Measurements from ENCODE around the gene GTF2IRD1.

Gene GTF2IRD1

GRCh38 chr7:74619235-74619860 is 165.6 kb downstream of the GTF2IRD1 start:
- Histone ChIP-seq H2BK120ac (ENCODE audit: low read depth, low read length) (no peak overlapping the region), H3K9ac (ENCODE audit: low read depth, low read length, poor library complexity) (peak overlapping the region; percentile 63), H3K27me3 (ENCODE audit: control insufficient read depth in 3 of 3, insufficient read depth in 3 of 3, low read depth in 1 of 3, low read length in 3 of 3) (no peaks in the 10 kb centered on the region), H3K4me2 (ENCODE audit: insufficient read depth, low read length, poor library complexity, severe bottlenecking) (no peak overlapping the region), H2BK12ac (ENCODE audit: low read length) (peak overlapping the region; percentile 63), H2BK5ac (ENCODE audit: low read length) (no peak overlapping the region), H3K9me3 (replicated peaks in 1 of 2; ENCODE audit: control insufficient read depth in 2 of 2, insufficient read depth in 1 of 2, low read depth in 1 of 2, low read length in 2 of 2) (no peaks in the 10 kb centered on the region), H2BK15ac (ENCODE audit: low read length) (peak overlapping the region; percentile 55), H3K4me3 (ENCODE audit: low read length in 2 of 2) (no peak overlapping the region), H3K4ac (ENCODE audit: low read length) (no peak overlapping the region), H3K18ac (ENCODE audit: low read length) (peak overlapping the region; percentile 38), H2AFZ (ENCODE audit: low read length) (peak overlapping the region; percentile 87), H2AK5ac (ENCODE audit: low read depth, low read length) (peak overlapping the region; percentile 1), H3K79me1 (ENCODE audit: low read depth, low read length) (no peaks in the 10 kb centered on the region), H3K4me1 (ENCODE audit: control insufficient read depth in 2 of 2, insufficient read depth in 1 of 2, low read depth in 1 of 2, low read length in 2 of 2) (peaks cover 11% of the 10 kb centered on the region in 2 donors), H3K23ac (ENCODE audit: low read depth, low read length, poor library complexity) (no peak overlapping the region), H4K8ac (ENCODE audit: low read depth, low read length) (no peak overlapping the region), H3K36me3 (replicated peaks in 1 of 2; ENCODE audit: control insufficient read depth in 2 of 2, insufficient read depth in 2 of 2, low read length in 2 of 2) (no peaks in the 10 kb centered on the region), H3K27ac (replicated peaks; ENCODE audit: low read length) (peak overlapping the region; percentile 12), H4K91ac (ENCODE audit: low read depth, low read length, poor library complexity) (no peak overlapping the region), H3K14ac (ENCODE audit: low read length) (peak overlapping the region; percentile 28)
- no peak for DNase-seq (ENCODE audit: low spot score)
- WGBS, 2 donors (ENCODE audit: extremely low coverage in 2 of 2, insufficient read length in 2 of 2, insufficient replicate concordance in 1 of 2): no CpG with 5 or more reads among the region's 14 CpGs

- Histone ChIP-seq H3K23ac (ENCODE audit: low read depth, low read length, poor library complexity) (no peak overlapping the region), H3K36me3 (replicated peaks in 1 of 2; ENCODE audit: control insufficient read depth in 2 of 2, insufficient read depth in 2 of 2, low read length in 2 of 2) (no peaks in the 10 kb centered on the region), H2AK5ac (ENCODE audit: low read depth, low read length) (no peak overlapping the region), H3K14ac (ENCODE audit: low read length) (no peak overlapping the region), H3K27ac (replicated peaks; ENCODE audit: low read length) (no peak overlapping the region), H4K8ac (ENCODE audit: low read depth, low read length) (no peak overlapping the region), H3K4ac (ENCODE audit: low read length) (no peak overlapping the region), H2BK12ac (ENCODE audit: low read length) (no peak overlapping the region), H2AFZ (ENCODE audit: low read length) (no peak overlapping the region), H4K91ac (ENCODE audit: low read depth, low read length, poor library complexity) (no peak overlapping the region), H3K18ac (ENCODE audit: low read length) (no peak overlapping the region), H3K9me3 (replicated peaks in 1 of 2; ENCODE audit: control insufficient read depth in 2 of 2, insufficient read depth in 1 of 2, low read depth in 1 of 2, low read length in 2 of 2) (no peaks in the 10 kb centered on the region), H2BK15ac (ENCODE audit: low read length) (no peak overlapping the region), H3K9ac (ENCODE audit: low read depth, low read length, poor library complexity) (no peak overlapping the region), H3K4me2 (ENCODE audit: insufficient read depth, low read length, poor library complexity, severe bottlenecking) (no peak overlapping the region), H3K79me1 (ENCODE audit: low read depth, low read length) (no peaks in the 10 kb centered on the region), H3K27me3 (ENCODE audit: control insufficient read depth in 3 of 3, insufficient read depth in 3 of 3, low read depth in 1 of 3, low read length in 3 of 3) (no peaks in the 10 kb centered on the region), H3K4me1 (ENCODE audit: control insufficient read depth in 2 of 2, insufficient read depth in 1 of 2, low read depth in 1 of 2, low read length in 2 of 2) (peaks cover 9 to 10% of the 10 kb centered on the region in 2 donors), H2BK120ac (ENCODE audit: low read depth, low read length) (no peak overlapping the region), H3K4me3 (ENCODE audit: low read length in 2 of 2) (no peak overlapping the region), H2BK5ac (ENCODE audit: low read length) (no peak overlapping the region)
- WGBS, 2 donors (ENCODE audit: extremely low coverage in 2 of 2, insufficient read length in 2 of 2, insufficient replicate concordance in 1 of 2): no CpG with 5 or more reads among the region's 5 CpGs
- no peak for DNase-seq (ENCODE audit: low spot score)
These were observed 168.6 kb downstream of the GTF2IRD1 start for GRCh38 chr7:74622228-74622749.

- Histone ChIP-seq H3K4me1 (ENCODE audit: control insufficient read depth in 2 of 2, insufficient read depth in 1 of 2, low read depth in 1 of 2, low read length in 2 of 2) (peaks cover 6 to 13% of the 10 kb centered on the region in 2 donors), H4K91ac (ENCODE audit: low read depth, low read length, poor library complexity) (no peak overlapping the region), H3K27ac (replicated peaks; ENCODE audit: low read length) (no peak overlapping the region), H2BK12ac (ENCODE audit: low read length) (no peak overlapping the region), H3K9ac (ENCODE audit: low read depth, low read length, poor library complexity) (no peak overlapping the region), H2BK5ac (ENCODE audit: low read length) (no peak overlapping the region), H3K79me1 (ENCODE audit: low read depth, low read length) (no peaks in the 10 kb centered on the region), H3K36me3 (replicated peaks in 1 of 2; ENCODE audit: control insufficient read depth in 2 of 2, insufficient read depth in 2 of 2, low read length in 2 of 2) (no peaks in the 10 kb centered on the region), H3K9me3 (replicated peaks in 1 of 2; ENCODE audit: control insufficient read depth in 2 of 2, insufficient read depth in 1 of 2, low read depth in 1 of 2, low read length in 2 of 2) (no peaks in the 10 kb centered on the region), H2AFZ (ENCODE audit: low read length) (no peak overlapping the region), H3K27me3 (ENCODE audit: control insufficient read depth in 3 of 3, insufficient read depth in 3 of 3, low read depth in 1 of 3, low read length in 3 of 3) (no peaks in the 10 kb centered on the region), H3K14ac (ENCODE audit: low read length) (no peak overlapping the region), H2AK5ac (ENCODE audit: low read depth, low read length) (no peak overlapping the region), H3K18ac (ENCODE audit: low read length) (no peak overlapping the region), H3K23ac (ENCODE audit: low read depth, low read length, poor library complexity) (no peak overlapping the region), H3K4me3 (ENCODE audit: low read length in 2 of 2) (no peak overlapping the region), H3K4me2 (ENCODE audit: insufficient read depth, low read length, poor library complexity, severe bottlenecking) (no peak overlapping the region), H2BK120ac (ENCODE audit: low read depth, low read length) (no peak overlapping the region), H4K8ac (ENCODE audit: low read depth, low read length) (no peak overlapping the region), H3K4ac (ENCODE audit: low read length) (no peak overlapping the region), H2BK15ac (ENCODE audit: low read length) (no peak overlapping the region)
- DNase-seq (ENCODE audit: low spot score): no peak
- 100% methylated on average over 3 of the region's 9 CpGs; no CpG with 5 or more reads in 1 of the 2 donors for WGBS, 2 donors (ENCODE audit: extremely low coverage in 2 of 2, insufficient read length in 2 of 2, insufficient replicate concordance in 1 of 2)
These were observed 169.4 kb downstream of the GTF2IRD1 start for GRCh38 chr7:74623135-74623534.

DNA sequence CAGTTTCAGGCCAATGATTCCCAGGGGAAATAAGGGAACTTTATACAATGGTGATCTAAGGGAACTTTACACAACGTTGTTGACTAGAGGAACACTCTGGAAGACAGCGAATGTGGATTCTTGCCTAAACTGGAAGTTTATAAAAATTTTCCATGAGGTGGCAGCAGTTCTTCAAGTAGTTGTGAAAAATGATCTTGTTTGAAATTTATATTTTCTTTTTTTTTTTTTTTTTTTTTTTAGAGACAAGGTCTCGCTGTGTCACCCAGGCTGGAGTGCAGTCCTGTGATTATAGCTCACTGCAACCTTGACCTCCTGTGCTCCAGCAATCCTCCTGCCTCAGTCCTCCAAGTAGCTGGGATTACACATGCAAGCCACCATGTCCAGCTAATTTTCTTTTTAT is 171.7 kb downstream of the GTF2IRD1 start:
- Histone ChIP-seq H3K4me1 (ENCODE audit: control insufficient read depth in 2 of 2, insufficient read depth in 1 of 2, low read depth in 1 of 2, low read length in 2 of 2) (peaks cover 2 to 9% of the 10 kb centered on the region in 2 donors), H3K4ac (ENCODE audit: low read length) (no peak overlapping the region), H4K8ac (ENCODE audit: low read depth, low read length) (no peak overlapping the region), H2BK15ac (ENCODE audit: low read length) (no peak overlapping the region), H3K27me3 (ENCODE audit: control insufficient read depth in 3 of 3, insufficient read depth in 3 of 3, low read depth in 1 of 3, low read length in 3 of 3) (no peaks in the 10 kb centered on the region), H2AK5ac (ENCODE audit: low read depth, low read length) (no peak overlapping the region), H2BK5ac (ENCODE audit: low read length) (no peak overlapping the region), H3K27ac (replicated peaks; ENCODE audit: low read length) (no peak overlapping the region), H3K23ac (ENCODE audit: low read depth, low read length, poor library complexity) (no peak overlapping the region), H3K36me3 (replicated peaks in 1 of 2; ENCODE audit: control insufficient read depth in 2 of 2, insufficient read depth in 2 of 2, low read length in 2 of 2) (no peaks in the 10 kb centered on the region), H3K9ac (ENCODE audit: low read depth, low read length, poor library complexity) (no peak overlapping the region), H4K91ac (ENCODE audit: low read depth, low read length, poor library complexity) (no peak overlapping the region), H2BK12ac (ENCODE audit: low read length) (no peak overlapping the region), H3K79me1 (ENCODE audit: low read depth, low read length) (no peaks in the 10 kb centered on the region), H3K14ac (ENCODE audit: low read length) (no peak overlapping the region), H3K9me3 (replicated peaks in 1 of 2; ENCODE audit: control insufficient read depth in 2 of 2, insufficient read depth in 1 of 2, low read depth in 1 of 2, low read length in 2 of 2) (no peaks in the 10 kb centered on the region), H3K4me3 (ENCODE audit: low read length in 2 of 2) (no peak overlapping the region), H3K4me2 (ENCODE audit: insufficient read depth, low read length, poor library complexity, severe bottlenecking) (no peak overlapping the region), H2AFZ (ENCODE audit: low read length) (no peak overlapping the region), H3K18ac (ENCODE audit: low read length) (no peak overlapping the region), H2BK120ac (ENCODE audit: low read depth, low read length) (no peak overlapping the region)
- no CpG with 5 or more reads among the region's 3 CpGs for WGBS, 2 donors (ENCODE audit: extremely low coverage in 2 of 2, insufficient read length in 2 of 2, insufficient replicate concordance in 1 of 2)
- no peak for DNase-seq (ENCODE audit: low spot score)

Measured in neuronal stem cell (in vitro differentiated cells).